HG03558 (cell line): ENCODE data around the gene ZSCAN18.

ENCODE experiments used
- ATAC-seq: cut with Tn5 transposase; IDR thresholded peaks from one replicate; pipeline ENCODE4 v1.9.1; 2021; ENCODE audit warnings: moderate number of reproducible peaks; ENCODE audit not compliant: unreplicated experiment; ENCODE audit errors: extremely low read depth

The ZSCAN18 gene

DNA sequence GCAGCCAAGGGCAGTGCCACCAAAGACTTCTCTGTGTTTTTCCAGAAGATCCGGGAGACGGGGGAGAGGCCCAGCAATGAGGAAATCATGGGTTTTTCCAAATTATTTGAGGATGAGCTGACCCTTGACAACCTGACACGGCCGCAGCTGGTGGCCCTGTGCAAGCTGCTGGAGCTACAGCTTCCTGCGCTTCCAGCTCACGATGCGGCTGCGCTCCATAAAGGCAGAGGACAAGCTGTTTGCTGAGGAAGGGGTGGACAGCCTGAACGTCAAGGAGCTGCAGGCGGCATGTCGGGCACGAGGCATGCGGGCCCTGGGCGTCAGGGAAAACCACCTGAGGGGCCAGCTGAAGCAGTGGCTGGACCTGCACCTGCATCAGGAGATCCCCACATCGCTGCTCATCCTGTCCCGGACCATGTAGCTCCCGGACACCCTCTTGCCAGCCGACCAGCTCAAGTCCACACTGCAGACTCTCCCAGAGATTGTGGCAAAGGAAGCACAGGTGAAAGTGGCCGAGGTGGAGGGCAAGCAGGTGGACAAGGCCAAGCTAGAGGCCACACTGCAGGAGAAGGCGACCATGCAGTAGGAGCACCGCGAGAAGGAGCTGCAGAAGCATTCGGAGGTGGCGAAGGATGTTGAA is 52.5 kb downstream of the ZSCAN18 start:
- ATAC-seq: no peak

- no peak for ATAC-seq
Observed at GRCh38 chr19:58044886-58045285, 53.1 kb downstream of the ZSCAN18 start.

GRCh38 chr19:58044391-58044790 is 53.6 kb downstream of the ZSCAN18 start:
- ATAC-seq: no peak

DNA sequence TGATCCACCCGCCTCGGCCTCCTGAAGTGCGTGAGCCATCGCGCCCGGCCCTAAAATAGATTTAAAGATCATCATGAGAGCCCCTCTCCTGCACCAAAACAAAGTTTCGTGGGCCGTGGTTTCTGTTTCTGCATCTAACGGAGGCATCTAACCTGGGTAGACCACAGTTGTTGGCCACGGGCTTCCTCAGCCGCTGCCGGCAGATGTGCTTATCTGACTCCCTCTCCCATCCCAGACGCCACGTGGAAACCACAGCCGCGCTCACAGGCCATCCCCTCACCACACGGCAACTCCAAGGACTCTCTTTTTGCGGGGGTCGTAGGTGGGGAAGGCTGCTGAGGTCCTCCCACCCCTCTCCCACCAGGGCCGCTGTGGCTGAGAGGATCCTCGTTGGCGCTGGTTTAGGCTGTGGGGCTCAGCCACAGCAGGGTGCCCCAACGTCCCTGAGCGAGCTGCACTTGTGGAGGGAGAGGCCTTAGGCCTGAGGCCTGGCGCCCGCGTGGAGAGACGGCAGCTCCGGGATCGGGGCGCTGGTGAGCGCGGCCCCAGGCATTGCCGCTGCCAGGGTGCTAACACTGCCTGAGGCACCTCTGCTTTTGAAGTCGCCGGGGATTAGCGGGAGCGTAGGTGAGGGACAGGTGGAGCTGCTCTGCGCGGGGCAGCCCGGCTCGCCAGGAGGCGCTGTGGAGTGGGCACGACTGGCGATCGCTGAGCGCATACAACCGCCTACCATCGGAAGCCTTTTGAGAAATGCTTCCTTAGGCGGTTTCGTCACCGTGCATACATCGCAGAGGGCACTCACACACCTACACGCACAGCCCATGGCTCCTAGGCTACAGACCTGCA is 55.3 kb downstream of the ZSCAN18 start:
- ATAC-seq: no peak

DNA sequence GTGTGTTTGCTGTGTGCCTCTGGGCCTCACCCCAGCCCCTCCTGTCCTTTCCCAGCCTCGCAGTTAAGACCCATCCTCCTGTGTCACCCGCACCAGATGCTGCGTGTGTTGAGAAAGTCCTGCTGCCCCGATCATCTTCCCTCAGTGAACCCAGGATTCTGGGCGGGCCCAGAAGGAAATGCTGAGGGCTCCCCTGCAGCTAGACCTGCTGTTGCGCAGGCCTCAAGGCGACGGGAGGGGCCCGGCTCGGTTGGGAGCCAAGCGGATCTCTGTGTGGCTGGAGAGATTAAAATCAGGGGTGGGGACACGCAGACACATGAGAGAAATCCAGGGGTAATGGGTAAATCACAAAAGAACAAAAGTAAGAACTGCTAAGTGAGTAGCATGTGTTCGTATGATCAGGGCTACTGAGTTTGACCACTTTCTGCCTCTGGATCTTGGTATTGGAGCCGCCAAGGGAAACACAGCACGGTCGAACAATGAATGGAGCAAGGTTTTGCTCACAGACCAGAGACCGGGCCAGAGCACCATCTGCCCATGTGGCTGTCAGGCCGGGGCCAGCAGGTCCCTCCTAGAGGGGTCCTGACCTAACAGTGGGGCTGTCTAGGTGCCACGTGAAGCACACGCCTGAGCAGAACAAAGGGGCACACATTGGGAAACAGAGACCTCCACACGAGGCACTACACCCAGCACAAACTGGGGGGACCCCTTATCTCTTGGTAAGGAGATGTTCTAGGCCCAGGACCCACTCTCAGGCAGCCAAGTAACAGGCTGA is 57.1 kb downstream of the ZSCAN18 start:
- ATAC-seq: no peak

DNA sequence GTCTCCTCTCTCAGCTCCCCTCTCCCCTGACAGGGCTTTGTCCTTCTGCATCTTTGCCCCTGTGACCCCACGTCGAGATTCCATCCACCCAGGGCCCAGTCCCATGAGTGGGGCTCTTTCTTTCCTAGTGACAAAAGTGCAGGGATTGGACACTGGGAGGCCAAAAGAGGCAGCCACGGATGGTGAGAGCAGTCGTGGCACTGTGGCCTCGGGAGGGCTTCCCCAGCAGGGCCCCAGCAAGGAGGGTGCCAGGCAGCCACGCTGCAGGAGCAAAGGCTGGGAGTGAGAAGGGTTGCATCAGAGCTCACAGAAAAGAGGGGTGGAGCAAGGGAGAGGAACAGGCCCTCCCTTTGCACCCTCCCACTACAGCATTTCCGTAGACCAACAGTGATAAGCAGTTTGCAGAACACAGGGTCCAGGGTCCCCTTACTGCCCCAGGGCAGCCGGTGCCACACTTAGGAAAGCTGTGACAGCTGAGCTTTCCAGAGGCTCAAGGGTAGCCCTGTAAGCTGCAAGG is 59.3 kb downstream of the ZSCAN18 start:
- no peak for ATAC-seq

DNA sequence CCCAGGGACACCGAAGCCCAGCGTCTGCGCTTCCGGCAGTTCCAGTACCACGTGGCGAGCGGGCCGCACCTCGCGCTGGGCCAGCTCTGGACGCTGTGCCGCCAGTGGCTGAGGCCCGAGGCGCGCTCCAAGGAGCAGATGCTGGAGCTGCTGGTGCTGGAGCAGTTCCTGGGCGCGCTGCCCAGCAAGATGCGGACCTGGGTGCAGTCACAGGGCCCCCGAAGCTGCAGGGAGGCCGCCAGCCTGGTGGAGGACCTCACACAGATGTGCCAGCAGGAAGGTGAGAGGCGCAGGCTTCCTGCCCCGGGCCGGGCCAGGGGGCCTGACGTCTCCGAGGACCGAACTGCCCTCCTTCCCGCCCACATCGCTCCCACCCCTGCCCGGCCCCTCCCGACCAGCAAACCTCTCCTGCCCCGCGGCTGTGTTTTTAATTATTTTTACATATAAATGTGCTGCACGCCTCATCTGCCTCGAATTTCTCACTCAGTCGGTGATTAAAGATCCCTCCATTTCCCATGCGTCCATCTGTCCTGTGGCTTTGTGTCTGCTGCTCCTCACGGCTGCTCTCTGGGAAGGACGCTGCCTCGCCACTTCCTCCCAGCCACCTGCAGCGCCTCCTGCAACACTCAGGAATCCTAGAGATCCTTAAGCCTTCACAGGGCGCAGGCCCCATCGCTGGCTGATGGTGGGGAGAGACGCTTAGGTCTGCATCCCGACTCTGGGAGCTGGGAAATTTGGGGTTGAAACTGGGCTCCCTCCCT is 59.9 kb downstream of the ZSCAN18 start:
- ATAC-seq: no peak

DNA sequence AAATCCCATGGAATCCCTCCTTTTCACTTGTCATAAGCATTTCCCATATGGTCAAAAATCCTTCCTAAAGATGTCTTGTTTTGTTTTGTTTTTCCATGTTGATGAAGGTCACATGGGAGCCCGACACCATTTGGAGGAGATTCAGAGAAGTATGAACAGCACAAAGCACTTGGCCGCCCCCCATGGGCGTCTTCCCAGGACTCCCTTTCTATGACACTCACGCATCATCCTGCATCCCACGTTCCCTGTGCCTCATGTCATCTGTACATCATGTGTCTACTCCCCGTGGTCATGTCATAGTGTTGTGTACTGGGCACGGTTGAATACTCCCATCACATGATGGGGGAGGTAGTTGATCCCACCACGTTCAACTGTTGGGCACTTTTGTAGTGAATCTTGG is 62.2 kb downstream of the ZSCAN18 start:
- ATAC-seq: no peak

DNA sequence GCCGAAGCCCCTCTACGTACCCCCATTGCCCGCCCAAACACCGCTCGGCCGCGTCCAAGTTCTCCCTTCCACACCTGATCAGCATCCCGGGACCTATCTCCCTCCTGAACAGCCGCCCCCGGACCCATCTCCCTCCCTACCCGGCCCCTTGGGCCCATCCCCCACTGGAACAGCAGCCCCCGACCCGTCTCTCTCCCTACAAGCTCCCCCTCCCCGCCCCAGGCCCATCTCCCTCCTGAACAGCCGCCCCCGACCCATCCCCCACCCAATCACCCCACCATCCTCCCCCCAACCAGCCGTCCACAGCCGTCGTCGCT is 63.6 kb downstream of the ZSCAN18 start:
- no peak for ATAC-seq
